Measurements from ENCODE around the gene LAX1. TPM values are rescaled to one million over a fixed set of nuclear protein-coding genes. Genes with fewer than 3 reads are reported as not detected.

Gene LAX1
- polyA plus RNA-seq, 2 of the 4 experiments (the other 2 are of a cell fraction) = not detected

- Histone ChIP-seq H3K9me3 (no peaks in the 10 kb centered on the region), H3K27ac (no peak overlapping the region), H3K4me1 (no peaks in the 10 kb centered on the region), H3K4me3 (no peak overlapping the region), H3K4me2 (no peak overlapping the region)
- FAIRE-seq (no peak), DNase-seq (ENCODE audit: low read depth in 1 of 2, low spot score in 1 of 2) (no peak), ATAC-seq (no peak)
- CTCF ChIA-PET = no interaction called here
- POLR2A ChIA-PET = no interaction called here
- TF ChIP-seq PHF8 (IDR thresholded peaks at IDR 0.05; ENCODE audit: borderline replicate concordance, low read depth) (no peak), ZC3H11A (IDR thresholded peaks at IDR 0.05) (no peak), SMC3 (IDR thresholded peaks at IDR 0.05) (no peak), ZFP36 (IDR thresholded peaks at IDR 0.05; ENCODE audit: borderline replicate concordance, partially characterized antibody) (no peak), CBX8 (IDR thresholded peaks at IDR 0.05) (no peak)
Measured at GRCh38 chr1:203722909-203723308, 42.1 kb upstream of the LAX1 start.

- no peak for FAIRE-seq
- H3K9me3 ChIP-seq = no peaks in the 10 kb centered on the region
- no peak for ATAC-seq
- ChIA-PET POLR2A (no interaction called here), CTCF (interaction anchor here (0.8 kb wide), 1 partner anchor 30 kb away, joined by 3 read pairs; no protein-coding TSS in a partner anchor)
- TF ChIP-seq USF2 (IDR thresholded peaks at IDR 0.05) (no peak), EHF (CRISPR knock-in tag; IDR thresholded peaks at IDR 0.05) (no peak), RNF2 (IDR thresholded peaks at IDR 0.05; ENCODE audit: borderline replicate concordance, low read depth) (no peak), ZC3H11A (IDR thresholded peaks at IDR 0.05) (no peak), PHF8 (IDR thresholded peaks at IDR 0.05; ENCODE audit: borderline replicate concordance, low read depth) (no peak), SMC3 (IDR thresholded peaks at IDR 0.05) (no peak), JUNB (IDR thresholded peaks at IDR 0.05) (no peak), NR3C1 (IDR thresholded peaks at IDR 0.05) (no peak), CHD2 (IDR thresholded peaks at IDR 0.05; ENCODE audit: low read length, partially characterized antibody) (no peak), EP300 (IDR thresholded peaks at IDR 0.05) (no peak), RAD21 (conservative IDR thresholded peaks at IDR 0.05 in 1 of 2, IDR thresholded peaks at IDR 0.05 in 1 of 2) (no peak), HMGXB4 (CRISPR knock-in tag; IDR thresholded peaks at IDR 0.05; ENCODE audit: borderline replicate concordance) (no peak), CHD4 (IDR thresholded peaks at IDR 0.05; ENCODE audit: borderline replicate concordance) (no peak), ZSCAN20 (CRISPR knock-in tag; IDR thresholded peaks at IDR 0.05) (no peak), CBX8 (IDR thresholded peaks at IDR 0.05) (no peak), KDM1A (IDR thresholded peaks at IDR 0.05; ENCODE audit: low read depth) (no peak), POLR2AphosphoS2 (conservative IDR thresholded peaks at IDR 0.05; ENCODE audit: low read length) (no peak), ZFP36 (IDR thresholded peaks at IDR 0.05; ENCODE audit: borderline replicate concordance, partially characterized antibody) (no peak)
- TF ChIP-seq, protein P1, sequence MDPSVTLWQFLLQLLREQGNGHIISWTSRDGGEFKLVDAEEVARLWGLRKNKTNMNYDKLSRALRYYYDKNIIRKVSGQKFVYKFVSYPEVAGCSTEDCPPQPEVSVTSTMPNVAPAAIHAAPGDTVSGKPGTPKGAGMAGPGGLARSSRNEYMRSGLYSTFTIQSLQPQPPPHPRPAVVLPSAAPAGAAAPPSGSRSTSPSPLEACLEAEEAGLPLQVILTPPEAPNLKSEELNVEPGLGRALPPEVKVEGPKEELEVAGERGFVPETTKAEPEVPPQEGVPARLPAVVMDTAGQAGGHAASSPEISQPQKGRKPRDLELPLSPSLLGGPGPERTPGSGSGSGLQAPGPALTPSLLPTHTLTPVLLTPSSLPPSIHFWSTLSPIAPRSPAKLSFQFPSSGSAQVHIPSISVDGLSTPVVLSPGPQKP (IDR thresholded peaks at IDR 0.05; ENCODE audit: low read depth, low read length) = no peak
- TF ChIP-seq, protein P2, sequence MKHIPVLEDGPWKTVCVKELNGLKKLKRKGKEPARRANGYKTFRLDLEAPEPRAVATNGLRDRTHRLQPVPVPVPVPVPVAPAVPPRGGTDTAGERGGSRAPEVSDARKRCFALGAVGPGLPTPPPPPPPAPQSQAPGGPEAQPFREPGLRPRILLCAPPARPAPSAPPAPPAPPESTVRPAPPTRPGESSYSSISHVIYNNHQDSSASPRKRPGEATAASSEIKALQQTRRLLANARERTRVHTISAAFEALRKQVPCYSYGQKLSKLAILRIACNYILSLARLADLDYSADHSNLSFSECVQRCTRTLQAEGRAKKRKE (CRISPR knock-in tag; IDR thresholded peaks at IDR 0.05; ENCODE audit: low read depth) = no peak
- no peak for DNase-seq (ENCODE audit: low read depth in 1 of 2, low spot score in 1 of 2)
- no peak overlapping the region for H3K4me3 ChIP-seq
- no peak overlapping the region for H3K27ac ChIP-seq
- 95% methylated on average over 2 of the region's 2 CpGs for WGBS (ENCODE audit: missing lambda C conversion rate)
- no peaks in the 10 kb centered on the region for H3K4me1 ChIP-seq
- H3K4me2 ChIP-seq = no peak overlapping the region
Measured at GRCh38 chr1:203726417-203726867, 38.5 kb upstream of the LAX1 start.
